HG03469 (cell line): Measurements from ENCODE around the gene BTBD2.

Experiments
- ATAC-seq: cut with Tn5 transposase; IDR thresholded peaks from one replicate; pipeline ENCODE4 v1.9.1; 2021; ENCODE audit warnings: mild to moderate bottlenecking, moderate library complexity, moderate number of reproducible peaks; ENCODE audit not compliant: unreplicated experiment

BTBD2 gene

DNA sequence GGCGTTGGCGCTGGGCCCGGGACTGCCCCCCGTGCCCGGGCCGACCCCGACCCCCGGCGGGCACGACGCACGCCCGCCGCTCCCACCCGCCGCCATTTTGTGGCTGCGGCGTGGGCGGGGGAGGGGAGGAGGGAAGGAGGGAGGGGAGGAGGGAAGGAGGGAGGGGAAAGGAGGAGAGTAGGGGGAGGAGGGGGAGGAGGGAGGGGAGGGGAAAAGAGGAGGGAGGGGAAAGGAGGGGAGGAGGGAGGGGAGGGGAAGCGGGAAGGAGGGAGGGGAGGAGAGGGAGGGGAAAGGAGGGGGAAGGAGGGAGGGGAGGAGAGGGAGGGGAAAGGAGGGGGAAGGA is at the start of gene BTBD2:
Gene BTBD2, minus strand, starts transcription at position 107 of the 343 bp plus-strand sequence. Its CDS starts 11 bp downstream, at position 96.
- ATAC-seq = no peak

DNA sequence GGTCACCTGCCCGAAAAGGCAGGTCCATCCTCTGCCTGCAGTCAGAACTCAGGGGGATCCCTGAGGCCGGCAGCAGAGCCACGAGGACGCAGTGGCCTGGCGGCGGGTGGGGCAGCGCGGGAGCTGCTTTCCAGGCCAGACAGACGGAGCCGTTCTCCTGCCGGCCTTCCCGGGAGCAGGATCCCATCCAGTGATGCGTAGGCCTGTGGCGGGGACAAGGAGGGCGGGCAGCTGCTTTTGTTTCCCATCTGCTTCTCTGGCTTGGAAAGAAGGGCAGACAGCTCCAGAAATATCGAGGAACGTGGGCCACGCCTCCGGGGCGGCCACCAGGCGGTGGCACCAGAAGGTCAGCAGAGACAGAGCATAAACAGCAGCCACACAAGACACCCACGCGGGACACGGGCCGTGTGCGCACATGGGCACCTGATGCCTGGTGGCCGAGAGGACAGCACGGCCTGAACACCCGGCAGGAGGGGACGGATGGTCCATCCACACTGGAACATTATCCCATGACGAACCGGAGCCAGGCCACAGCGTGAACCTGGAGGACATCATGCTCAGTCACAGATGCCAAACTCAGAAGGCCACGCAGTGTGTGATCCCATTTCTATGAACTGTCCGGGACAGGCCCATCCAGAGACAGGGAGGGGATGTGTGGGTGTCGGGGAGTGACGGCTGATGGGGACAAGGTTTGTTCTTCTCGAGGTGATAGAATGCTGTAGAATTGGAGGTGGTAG is 49.4 kb upstream of the BTBD2 start:
- ATAC-seq = no peak

DNA sequence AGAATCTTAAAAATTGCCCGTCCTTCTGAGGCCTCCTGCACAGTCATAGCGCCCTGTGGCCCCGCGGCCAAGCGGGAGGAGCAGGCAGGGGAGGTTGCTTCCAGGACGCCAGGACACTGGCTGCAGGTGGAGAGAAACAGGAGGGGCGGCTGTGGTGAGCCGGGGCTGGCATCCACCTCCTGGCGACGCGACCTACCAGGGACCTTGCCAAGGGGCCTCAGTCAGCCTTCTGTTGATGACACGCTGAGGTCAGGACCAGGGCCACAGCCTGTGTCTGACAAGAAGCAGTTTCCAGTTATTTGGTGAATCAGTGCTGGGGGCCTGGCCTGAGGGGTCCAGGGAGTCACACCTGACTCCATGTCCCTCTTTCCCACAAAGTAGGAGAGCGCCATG is 48.9 kb upstream of the BTBD2 start:
- no peak for ATAC-seq

DNA sequence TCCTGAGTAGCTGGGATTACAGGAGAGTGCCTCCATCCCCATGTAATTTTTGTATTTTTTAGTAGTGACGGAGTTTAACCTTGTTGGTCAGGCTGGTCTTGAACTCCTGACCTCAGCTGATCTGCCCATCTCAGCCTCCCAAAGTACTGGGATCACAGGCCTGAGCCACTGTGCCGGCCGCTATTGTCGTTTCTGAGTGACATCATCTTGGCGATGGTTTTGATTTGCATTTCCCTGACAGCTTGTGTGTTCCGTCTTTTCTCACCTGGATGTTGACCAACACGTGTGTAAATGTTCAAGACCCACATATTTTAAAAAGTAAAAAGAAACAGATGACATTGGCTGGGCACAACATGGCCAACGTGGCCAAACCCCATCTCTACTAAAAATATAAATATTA is 48.3 kb upstream of the BTBD2 start:
- ATAC-seq = no peak

DNA sequence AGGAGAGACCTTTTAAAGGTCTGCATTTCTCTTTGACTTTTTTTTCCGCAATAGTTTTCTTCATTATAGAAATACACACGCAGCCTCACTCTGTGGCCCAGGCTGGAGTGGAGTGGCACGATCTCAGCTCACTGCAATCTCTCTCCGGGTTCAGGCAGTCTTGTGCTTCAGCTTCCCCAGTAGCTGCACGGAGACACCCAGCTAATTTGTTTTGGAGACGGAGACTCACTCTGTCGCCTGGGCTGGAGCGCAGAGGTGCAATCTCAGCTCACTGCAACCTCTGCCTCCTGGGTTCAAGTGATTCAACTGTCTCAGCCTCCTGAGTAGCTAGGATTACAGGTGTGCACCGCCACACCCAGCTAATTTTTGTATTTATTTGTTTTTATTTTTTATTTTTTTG is 47.3 kb upstream of the BTBD2 start:
- no peak for ATAC-seq

DNA sequence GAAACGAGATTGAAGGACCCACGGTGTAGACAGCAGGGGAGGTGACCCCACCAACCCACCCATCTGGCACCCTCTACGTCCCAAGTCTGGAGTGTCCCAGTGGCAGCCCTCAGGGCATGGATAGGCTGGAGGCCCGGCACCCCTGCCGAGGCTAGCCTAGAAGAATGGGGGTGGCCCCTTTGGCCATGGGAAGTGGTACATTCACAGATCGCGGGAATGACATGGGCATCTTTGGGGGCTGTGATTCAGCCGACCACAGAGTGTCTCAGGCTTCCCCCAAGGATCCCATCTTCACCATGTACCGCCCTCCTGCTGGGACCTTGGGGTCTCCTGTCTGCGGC is 46.8 kb upstream of the BTBD2 start:
- ATAC-seq = no peak

DNA sequence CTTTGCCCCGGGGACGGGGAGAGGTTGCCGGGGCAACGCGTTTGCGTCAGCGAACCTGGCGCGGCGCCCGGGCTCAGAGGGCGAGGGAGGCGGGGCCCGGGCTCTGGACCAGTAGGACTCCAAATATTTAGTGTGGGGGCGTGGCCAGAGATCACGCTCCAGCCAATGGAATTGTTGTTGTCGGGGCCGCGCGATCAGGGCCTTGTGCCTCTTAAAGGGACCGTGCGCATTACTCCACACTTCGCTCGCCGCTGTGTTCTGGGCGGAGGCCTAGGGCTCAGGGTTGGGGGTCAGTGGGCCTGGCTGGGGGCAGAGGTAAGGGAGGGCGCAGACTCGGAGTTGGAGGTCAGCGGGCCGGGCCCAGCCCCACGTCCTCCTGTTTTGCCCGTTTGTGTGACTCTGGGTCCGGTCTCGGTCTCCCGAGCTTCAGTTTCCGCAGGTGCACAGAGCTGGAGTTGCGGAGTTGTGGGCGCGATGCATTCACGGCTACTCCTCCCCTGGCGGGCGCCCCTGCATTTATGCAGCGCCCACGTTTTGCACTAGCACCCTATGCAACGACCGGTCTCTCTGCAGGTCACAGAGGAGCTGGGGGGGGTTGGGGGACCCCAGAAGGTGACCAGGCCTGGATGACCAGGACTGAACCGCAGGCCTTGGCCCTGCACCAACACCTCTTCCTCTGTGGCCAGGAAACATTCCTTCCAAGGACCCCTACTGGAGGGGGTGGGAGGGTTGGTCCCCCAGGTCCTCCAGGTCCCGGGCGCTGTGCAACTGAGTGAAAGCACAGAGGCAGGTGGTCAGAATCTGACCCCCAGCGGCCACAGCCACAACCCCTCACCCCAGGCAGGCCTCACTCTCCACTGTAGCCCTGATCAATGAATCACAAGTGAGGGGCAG is 46.2 kb upstream of the BTBD2 start:
- ATAC-seq = peak; percentile 48

DNA sequence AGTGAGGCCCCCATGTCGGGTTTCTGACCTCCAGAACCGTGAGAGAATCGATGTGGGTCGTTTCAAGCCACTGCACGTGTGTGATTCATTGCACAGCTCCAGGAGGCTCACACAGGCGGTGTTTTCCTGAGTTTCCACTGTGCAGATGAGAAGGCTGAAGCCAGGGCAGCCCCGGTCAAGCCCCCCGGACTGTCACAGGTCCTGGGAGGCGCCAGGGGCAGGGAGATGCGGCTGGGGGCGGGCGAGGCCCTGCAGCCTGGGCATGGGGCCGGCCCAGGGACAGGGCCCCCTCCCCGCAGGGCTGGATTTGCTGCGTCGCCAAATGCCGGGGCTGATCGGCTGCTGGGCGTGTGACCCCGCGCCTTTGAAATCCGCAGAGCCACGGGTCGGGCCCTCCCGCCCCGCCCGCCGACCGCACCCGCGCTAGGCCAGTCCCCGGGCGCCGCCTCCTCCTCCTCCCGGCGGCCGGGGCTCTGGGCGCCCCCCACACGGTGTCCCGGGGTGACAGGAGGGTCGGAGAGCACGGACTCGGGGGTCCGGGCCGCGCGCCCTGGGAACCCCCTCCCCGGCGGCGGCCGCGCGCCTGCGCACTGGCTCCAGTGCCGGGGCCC is 45.5 kb upstream of the BTBD2 start:
- ATAC-seq = peak; percentile 19

DNA sequence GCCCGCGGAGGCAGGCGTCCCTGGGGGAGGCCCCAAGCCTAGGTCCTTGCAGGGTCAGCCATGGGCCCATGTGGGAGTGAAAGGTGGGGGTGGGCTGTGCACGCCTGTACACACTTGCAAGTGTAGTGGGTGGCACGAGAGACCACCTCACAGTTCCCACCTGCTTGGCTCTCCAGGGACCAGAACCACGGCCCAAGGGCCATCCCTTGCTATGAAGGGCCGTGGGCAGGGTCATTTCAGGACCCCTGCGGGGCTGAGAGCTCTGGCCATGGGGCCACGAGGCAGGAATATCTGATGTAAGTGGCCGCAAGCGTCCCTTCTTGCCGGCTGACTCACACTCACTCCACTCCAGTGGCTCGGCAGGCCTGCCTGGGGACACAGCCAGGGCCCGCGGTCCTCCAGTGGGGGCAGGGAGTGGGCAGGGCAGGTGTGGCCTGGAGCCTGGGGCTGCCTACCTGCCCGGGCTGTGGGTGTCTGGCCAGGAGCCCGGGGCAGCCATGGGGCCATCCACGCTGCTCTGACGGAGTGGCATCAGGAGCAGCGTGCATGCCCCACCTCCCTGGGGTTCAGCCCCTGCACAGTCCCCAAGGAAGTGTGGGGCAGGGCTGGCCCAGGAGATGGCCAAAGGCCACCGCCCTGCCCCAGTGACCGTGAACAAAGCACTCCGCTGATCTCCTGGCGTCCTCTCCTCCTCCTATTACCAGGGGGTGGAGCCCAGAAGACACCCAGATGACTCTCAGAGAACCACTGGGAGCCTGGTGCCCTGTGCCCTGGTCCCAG is 44.1 kb upstream of the BTBD2 start:
- no peak for ATAC-seq

DNA sequence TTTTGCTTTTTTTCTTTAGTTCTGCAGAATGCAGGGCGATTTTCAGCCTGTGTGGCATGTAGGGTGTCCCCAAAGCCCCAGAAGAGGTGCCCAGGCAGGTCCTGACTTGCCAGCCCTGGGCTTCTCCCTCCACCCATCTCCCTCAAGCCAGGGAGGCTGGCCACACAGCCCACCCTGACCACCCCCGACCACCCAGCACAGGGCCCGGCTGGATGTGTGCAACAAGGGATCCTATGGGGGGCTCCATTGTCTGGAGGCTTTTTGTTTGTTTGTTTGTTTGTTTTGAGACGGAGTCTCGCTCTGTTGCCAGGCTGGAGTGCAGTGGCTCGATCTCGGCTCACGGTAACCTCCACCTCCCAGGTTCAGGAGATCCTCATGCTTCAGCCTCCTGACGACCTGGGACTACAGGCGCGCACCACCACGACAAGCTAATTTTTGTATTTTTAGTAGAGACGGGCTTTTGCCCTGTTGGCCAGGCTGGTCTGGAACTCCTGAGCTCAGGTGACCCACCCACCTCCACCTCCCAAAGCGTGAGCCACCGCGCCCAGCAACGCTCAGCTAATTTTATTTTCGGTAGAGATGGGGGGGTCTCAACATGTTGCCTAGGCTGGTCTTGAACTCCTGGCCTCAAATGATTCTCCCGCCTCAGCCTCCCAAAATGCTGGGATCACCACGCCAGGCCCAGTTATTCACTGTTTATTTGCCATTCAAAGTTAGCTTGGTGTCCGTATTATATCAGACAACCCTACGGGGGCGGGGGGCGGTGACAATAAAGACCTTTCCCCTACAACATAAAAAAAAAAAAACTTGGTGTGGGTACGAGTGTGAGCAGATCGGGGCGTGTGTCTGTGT is 43.3 kb upstream of the BTBD2 start:
- ATAC-seq = no peak

DNA sequence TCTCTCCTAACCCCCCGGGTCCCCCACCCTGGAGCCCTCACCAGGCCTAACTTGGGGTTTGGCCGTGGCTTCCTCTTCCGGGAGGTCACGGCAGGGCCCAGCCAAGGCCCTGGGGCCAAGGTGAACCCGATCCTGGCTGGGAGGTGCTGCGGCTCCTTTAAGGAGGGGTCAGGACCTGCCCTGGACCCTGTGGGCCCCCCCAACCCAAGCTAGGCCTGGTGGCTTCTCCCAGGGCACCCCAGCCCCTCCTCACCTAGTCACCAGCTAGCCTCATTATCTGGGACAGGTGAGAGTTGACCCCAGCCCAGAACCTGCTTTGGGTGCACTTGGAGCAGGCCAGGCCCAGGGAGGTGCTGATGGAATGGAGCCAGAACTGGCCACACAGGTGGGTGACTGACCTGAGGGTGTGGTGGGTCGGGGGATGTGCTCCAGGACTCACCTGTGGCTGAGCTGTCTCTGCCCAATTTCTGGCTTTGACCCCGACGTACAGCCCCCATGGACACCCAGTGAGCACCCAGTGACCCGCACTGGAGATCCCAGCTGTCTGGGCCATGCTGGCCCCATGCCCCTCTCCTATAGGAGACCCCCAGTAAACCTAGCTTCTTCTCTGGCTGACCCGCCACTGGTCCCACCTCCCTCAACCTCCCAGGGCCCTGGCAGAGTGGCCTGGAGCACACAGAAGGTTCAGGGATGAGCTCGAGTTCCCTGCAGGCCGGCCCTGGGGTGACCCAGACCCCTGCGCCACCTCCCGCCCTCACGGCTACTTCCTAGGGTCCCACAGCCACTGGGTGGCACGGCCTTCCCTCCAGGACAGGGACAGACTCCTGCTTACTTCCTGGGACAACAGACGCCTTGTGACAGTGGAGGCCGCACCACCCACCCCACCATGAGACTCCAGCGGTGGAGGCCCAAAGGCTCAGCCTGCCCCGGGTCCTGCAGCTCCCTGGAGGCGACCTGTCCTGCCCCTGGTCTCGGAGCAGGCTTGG is 42.3 kb upstream of the BTBD2 start:
- no peak for ATAC-seq

DNA sequence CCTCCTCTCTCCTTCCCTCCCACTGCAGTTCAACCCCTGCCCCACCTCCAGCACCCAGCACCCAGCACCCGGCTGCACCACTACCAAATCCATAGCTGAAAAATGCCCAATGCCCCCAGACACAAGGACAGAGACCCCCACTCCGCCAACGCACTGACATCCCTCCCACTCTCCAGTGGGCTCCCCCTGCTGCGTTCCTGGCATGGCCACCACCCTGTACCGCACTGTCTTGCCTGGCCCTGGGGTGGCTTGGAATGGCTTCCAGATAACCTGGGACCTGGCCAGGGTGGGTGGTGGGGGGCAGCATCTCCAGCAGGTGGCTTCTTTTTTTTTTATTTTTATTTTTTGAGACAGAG is 41.3 kb upstream of the BTBD2 start:
- no peak for ATAC-seq

DNA sequence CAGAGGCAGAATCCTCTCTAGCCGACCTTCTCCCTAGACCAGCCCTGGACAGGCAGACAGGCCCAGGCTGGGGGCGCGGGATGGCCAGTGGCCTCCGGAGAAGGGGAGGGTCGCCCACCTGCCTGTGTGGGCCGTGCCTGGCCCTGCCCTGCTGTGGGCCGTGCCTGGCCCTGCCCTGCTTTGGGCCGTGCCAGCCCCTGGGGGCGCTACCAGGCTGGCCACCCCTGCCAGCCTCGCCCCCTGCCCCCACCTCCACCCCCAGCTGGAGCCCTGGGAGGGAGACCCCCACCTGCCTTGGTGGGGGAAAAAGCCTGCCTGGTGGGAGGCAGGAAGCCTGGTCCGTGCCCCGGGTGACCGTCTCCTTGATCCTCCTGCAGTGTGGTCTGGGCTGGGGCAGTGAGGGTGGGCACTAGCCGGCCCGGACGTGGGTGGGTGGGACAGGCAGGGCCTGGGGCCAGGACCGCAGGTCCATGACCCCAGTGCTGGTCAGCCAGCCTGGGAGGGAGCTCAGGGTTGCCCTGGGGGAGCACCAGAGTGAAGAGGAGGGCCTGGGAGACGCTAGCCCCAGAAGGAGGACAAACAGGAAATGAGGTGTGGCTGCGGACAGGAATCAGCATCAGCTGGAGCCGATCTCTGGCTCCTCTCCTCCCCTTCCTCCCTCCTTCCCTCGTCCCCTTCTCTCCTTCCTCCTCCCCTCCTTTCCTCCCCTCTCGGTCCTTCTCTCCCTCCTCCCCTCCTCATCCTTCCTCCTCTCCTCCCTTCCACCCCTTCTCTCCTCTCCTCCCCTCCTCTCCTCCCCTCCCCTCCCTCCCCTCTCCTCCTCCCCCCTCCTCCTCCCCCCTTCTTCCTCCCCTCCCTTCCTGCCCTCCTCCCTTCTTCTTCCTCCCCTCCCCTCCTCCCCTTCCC is 40.7 kb upstream of the BTBD2 start:
- ATAC-seq = no peak

DNA sequence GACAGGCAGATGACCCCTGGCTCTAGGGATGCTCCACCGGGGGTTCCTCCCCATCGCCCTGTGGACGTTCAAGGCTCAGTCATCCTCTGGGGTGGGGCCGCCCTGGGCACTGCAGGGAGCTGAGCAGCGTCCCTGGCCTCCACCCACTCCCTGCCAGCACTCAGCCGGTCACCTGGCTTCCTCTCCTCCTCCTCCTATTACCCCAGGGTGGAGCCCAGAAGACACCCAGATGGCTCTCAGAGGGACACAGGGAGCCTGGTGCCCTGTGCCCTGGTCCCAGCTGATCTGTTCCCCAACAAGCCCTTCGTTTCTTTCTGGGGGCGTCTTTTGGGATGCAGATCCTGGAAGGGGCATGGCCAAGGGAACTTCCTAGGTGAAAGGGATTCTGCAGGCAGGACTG is 39.2 kb upstream of the BTBD2 start:
- ATAC-seq = no peak

DNA sequence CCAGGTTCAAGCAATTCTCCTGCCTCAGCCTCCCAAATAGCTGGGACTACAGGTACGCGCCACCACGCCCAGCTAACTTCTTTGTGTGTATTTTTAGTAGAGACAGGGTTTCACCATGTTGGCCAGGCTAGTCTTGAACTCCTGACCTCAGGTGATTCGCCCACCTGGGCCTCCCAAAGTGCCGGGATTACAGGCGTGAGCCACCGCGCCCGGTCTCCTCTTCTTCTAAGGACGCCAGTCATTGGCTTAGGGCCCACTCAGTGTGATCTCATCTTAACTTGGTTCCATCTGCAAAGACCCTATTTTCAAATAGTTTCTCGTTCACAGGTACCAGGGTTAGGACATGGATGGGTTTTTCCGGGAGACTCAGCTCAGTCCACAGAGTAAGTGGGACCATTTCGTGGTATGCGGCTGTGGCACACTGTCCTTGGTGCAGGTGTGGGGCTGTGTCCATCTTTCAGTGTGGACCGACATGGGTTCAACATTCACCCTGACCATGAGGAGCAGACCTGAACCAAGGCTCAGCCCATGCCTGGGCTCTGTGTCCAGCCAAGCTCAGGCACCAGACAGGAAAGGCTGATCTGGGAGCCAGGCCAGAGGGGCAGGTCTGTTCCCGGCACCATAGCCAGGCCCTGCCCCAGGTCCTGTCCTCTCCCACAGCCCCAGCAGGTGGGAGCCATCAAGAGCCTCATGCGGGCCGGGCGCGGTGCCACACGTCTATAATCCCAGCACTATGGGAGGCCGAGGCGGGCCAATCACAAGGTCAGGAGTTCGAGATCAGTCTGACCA is 38.3 kb upstream of the BTBD2 start:
- ATAC-seq = no peak

DNA sequence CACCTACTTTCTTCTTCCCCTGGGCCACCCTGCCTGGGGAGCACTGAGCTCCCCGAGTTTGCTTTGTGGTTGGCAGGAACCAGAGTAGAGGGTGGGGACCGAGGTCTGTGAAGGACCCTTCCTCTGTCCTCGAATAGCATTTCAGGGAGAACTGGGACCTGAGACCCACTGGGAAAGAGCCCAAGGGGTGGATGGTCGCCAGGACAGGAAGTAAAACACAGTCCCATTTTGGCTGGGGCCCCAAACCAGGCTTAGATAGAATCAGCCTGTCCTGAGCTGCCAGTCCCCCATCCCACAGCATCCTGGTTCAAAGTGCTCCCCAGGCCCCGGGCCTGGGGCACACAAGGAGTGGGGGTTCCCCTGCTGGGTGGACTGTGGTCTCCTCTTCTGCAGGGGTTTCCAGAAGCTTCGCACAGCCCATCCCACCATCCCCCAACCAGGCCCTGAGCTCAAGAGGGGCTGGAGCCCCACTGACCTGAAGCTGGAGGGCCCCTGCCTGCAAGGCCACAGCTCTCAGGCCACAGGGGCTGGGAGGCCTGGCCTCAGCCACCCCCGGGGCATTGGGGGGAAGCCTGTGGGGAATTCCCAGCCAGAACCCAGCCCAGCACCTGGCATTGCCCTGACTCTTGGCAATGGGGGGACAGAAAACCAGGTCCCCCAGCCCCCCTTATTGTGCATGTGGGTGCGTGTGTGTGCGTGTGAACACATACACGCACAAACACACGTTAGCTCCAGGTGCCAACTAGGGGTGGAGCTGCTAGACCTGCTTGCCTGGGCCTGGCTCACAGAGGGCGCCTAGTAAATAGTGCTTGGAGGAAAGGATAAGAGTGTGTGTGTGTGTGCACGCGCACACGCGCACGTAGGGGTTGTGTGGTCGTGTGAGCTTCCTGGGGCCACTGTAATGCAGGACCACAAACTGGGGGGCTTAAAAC is 36.5 kb upstream of the BTBD2 start:
- no peak for ATAC-seq
